HepG2 (cell line): ENCODE results near the gene TPRKB. TPM values are rescaled to one million over a fixed set of nuclear protein-coding genes. Genes with fewer than 3 reads are reported as not detected.

Source experiments
- BCL6 ChIP-seq: IDR thresholded peaks from 2 replicates; pipeline ENCODE4 v1.6.1; 2016; ENCODE audit warnings: missing genetic modification reagents, missing compliant biosample characterization
- CENPX ChIP-seq: sonication (generic); formaldehyde crosslinking; IDR thresholded peaks from 2 replicates; pipeline ENCODE4 v1.9.0; 2021; ENCODE audit warnings: mild to moderate bottlenecking, missing genetic modification reagents, moderate library complexity
- FLYWCH1 ChIP-seq: sonication (generic); formaldehyde crosslinking; IDR thresholded peaks from 2 replicates; pipeline ENCODE4 v1.8.1; 2023; ENCODE audit warnings: mild to moderate bottlenecking, missing genetic modification reagents
- GPBP1L1 ChIP-seq: sonication (generic); formaldehyde crosslinking; IDR thresholded peaks from 2 replicates; pipeline ENCODE4 v1.5.0; 2020; ENCODE audit warnings: mild to moderate bottlenecking, missing genetic modification reagents
- HINFP ChIP-seq: sonication (generic); formaldehyde crosslinking; IDR thresholded peaks from 2 replicates; pipeline ENCODE4 v1.4.0; 2020; ENCODE audit warnings: low read depth, mild to moderate bottlenecking, missing genetic modification reagents
- MBD4 ChIP-seq: IDR thresholded peaks from 2 replicates; pipeline ENCODE4 v1.6.1; 2012; ENCODE audit warnings: low read length, inconsistent platforms, borderline replicate concordance
- MEIS2 ChIP-seq: sonication (generic); formaldehyde crosslinking; IDR thresholded peaks from 2 replicates; pipeline ENCODE4 v1.9.0; 2021; ENCODE audit warnings: mild to moderate bottlenecking, missing genetic modification reagents
- MIER2 ChIP-seq: IDR thresholded peaks from 2 replicates; pipeline ENCODE4 v1.6.1; 2016; ENCODE audit warnings: missing biosample characterization, missing genetic modification reagents
- MIER3 ChIP-seq: IDR thresholded peaks from 2 replicates; pipeline ENCODE4 v1.6.1; 2016; ENCODE audit warnings: missing compliant biosample characterization, borderline replicate concordance
- MXD4 ChIP-seq: IDR thresholded peaks from 2 replicates; pipeline ENCODE4 v1.6.1; 2016; ENCODE audit warnings: mild to moderate bottlenecking, missing biosample characterization, missing genetic modification reagents
- NCOA5 ChIP-seq: sonication (generic); formaldehyde crosslinking; IDR thresholded peaks from 2 replicates; pipeline ENCODE4 v1.4.0; 2020; ENCODE audit warnings: missing genetic modification reagents
- SNAPC4 ChIP-seq: sonication (generic); formaldehyde crosslinking; IDR thresholded peaks from 2 replicates; pipeline ENCODE4 v1.4.0; 2020; ENCODE audit warnings: mild to moderate bottlenecking, missing genetic modification reagents
- TEF ChIP-seq: sonication (generic); formaldehyde crosslinking; IDR thresholded peaks from 2 replicates; pipeline ENCODE4 v1.5.0; 2020; ENCODE audit warnings: missing genetic modification reagents
- ZBTB37 ChIP-seq: sonication (generic); formaldehyde crosslinking; IDR thresholded peaks from 2 replicates; pipeline ENCODE4 v1.4.0; 2020; ENCODE audit warnings: mild to moderate bottlenecking, missing genetic modification reagents
- ZFP37 ChIP-seq: sonication (generic); formaldehyde crosslinking; IDR thresholded peaks from 2 replicates; pipeline ENCODE4 v1.4.0; 2020; ENCODE audit warnings: missing genetic modification reagents, borderline replicate concordance
- ZFYVE20 ChIP-seq: sonication (generic); formaldehyde crosslinking; IDR thresholded peaks from 2 replicates; pipeline ENCODE4 v1.8.0; 2023; ENCODE audit warnings: low read depth, mild to moderate bottlenecking, moderate library complexity, missing genetic modification reagents, borderline replicate concordance
- ZNF543 ChIP-seq: sonication (generic); formaldehyde crosslinking; IDR thresholded peaks from 2 replicates; pipeline ENCODE4 v1.4.0; 2020; ENCODE audit warnings: mild to moderate bottlenecking, missing genetic modification reagents
- ZNF557 ChIP-seq: sonication (generic); formaldehyde crosslinking; IDR thresholded peaks from 2 replicates; pipeline ENCODE4 v1.4.0; 2020; ENCODE audit warnings: missing genetic modification reagents
- ZNF629 ChIP-seq: sonication (generic); formaldehyde crosslinking; conservative IDR thresholded peaks from 2 replicates; pipeline ENCODE4 v1.5.0; 2020; ENCODE audit warnings: missing genetic modification reagents
- polyA plus RNA-seq, 8 experiments: library from polyadenylated mRNA; depleted of rRNA in 3 of 8; stranded (reverse) in 7 of 8; unstranded in 1 of 8; fragments of >200 nt; fragmentation: Illumina TruSeq in 4 of 8; extraction: Trizol in 4 of 8; gene quantifications; 2 replicates each; pipeline versions ENCODE4 v1.2.1 to v1.2.3, GENCODE V29; 2011 to 2016; ENCODE audit warnings: low read depth in 4 of 8, missing spikeins in 1 of 8, mixed read lengths in 1 of 8; ENCODE audit not compliant: insufficient read depth in 1 of 8
- total RNA-seq, 5 experiments: library from RNA; depleted of rRNA; stranded (reverse); fragments of >200 nt; fragmentation: Illumina TruSeq; extraction: Trizol; gene quantifications; 2 replicates each; pipeline ENCODE4 v1.2.3, GENCODE V29; 2016; ENCODE audit warnings: low read depth in 1 of 5

The TPRKB gene
- total and polyA plus RNA-seq, 2 of the 13 experiments (the other 11 are each of a cell fraction or from before 2014, with no cell fraction given): 32.0 to 58.0 TPM

- TF ChIP-seq MIER3 (CRISPR knock-in tag) (peak; percentile 87; the same call in 1 of the 2 replicates), ZBTB37 (CRISPR knock-in tag) (no peak), MIER2 (CRISPR knock-in tag) (peak; percentile 85), NCOA5 (CRISPR knock-in tag) (no peak), CENPX (CRISPR knock-in tag) (no peak), MEIS2 (no peak; the same call in 1 of the 2 replicates), HINFP (peak; percentile 100), ZNF557 (CRISPR knock-in tag) (no peak), BCL6 (CRISPR knock-in tag) (peak; percentile 39; the same call in 1 of the 2 replicates), SNAPC4 (CRISPR knock-in tag) (peak; percentile 70; the same call in 1 of the 2 replicates), ZFP37 (CRISPR knock-in tag) (no peak), FLYWCH1 (CRISPR knock-in tag) (no peak), ZFYVE20 (CRISPR knock-in tag) (no peak; the same call in 1 of the 2 replicates), ZNF543 (CRISPR knock-in tag) (peak; percentile 56; the same call in 1 of the 2 replicates), MBD4 (0 out of 2 replicates have a peak, but pooled peaks have one; percentile 17), TEF (no peak), MXD4 (CRISPR knock-in tag) (0 out of 2 replicates have a peak, but pooled peaks have one; percentile 44), ZNF629 (CRISPR knock-in tag) (no peak), GPBP1L1 (CRISPR knock-in tag) (no peak)
These were observed at the start of gene TPRKB (continued) for GRCh38 chr2:73736855-73737779.
